ENCODE results near the gene PIN4. TPM values are rescaled to one million over a fixed set of nuclear protein-coding genes. Genes with fewer than 3 reads are reported as not detected.

PIN4 gene
- polyA plus RNA-seq, 1 of the 3 experiments (the other 2 are of a cell fraction), result 29.8 TPM

DNA sequence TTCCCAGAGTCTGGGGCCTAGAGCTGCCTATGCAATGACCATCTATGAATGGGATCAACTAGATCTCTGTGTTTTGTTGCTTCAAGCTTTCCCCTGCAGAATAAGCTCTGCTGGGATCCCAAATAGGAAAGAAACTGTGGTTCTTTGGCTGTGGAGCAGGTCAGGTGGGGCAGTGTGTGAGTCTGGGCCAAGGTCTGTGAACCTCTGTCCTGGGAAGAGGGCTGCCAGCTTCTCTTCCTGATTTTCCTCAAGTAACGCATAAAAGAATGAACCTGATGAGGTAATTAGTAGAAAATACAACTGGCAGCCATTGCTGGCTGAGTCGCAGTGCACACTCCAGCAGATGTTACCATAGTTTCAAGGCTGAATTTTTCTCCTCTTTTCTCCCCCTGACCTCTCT lies 4.6 kb upstream of the PIN4 start:
- Histone ChIP-seq H3K27me3 (ENCODE audit: insufficient read depth) (peaks cover 14% of the 10 kb centered on the region; the same call in 1 of the 2 replicates), H3K9ac (no peak overlapping the region), H2AFZ (ENCODE audit: low read depth) (no peak overlapping the region), H3K9me3 (no peaks in the 10 kb centered on the region), H3K36me3 (replicated peaks in 1 of 2; ENCODE audit: control insufficient read depth in 1 of 2, insufficient read depth in 2 of 2, low read length in 1 of 2) (no peaks in the 10 kb centered on the region), H4K20me1 (ENCODE audit: insufficient read depth) (no peaks in the 10 kb centered on the region), H3K4me2 (no peak overlapping the region), H3K79me2 (ENCODE audit: insufficient read depth) (peaks cover 4% of the 10 kb centered on the region), H3K9me2 (no peaks in the 10 kb centered on the region), H3K27ac (ENCODE audit: low read depth in 2 of 2, low read length in 1 of 2) (no peak overlapping the region), H3K4me3 (ENCODE audit: low read depth in 2 of 2, low read length in 1 of 2) (no peak overlapping the region), H3K4me1 (ENCODE audit: control insufficient read depth in 1 of 2, insufficient read depth in 2 of 2, low read depth in 1 of 2, low read length in 1 of 2) (no peaks in the 10 kb centered on the region; a peak in 2 of 4 replicates), H3F3A (replicated peaks; ENCODE audit: insufficient read depth) (no peaks in the 10 kb centered on the region)
- ChIA-PET CTCF (no interaction called here), POLR2A (no interaction called here)
- DNase-seq, result no peak
- 64% methylated on average over 2 of the region's 2 CpGs for WGBS (ENCODE audit: low lambda C conversion rate)
- no peak for TF ChIP-seq EZH2phosphoT487 (IDR thresholded peaks at IDR 0.05; ENCODE audit: borderline replicate concordance, low read depth)
- no peak for TF ChIP-seq TAF1 (IDR thresholded peaks at IDR 0.05; ENCODE audit: borderline replicate concordance, low read depth, low read length)
- TF ChIP-seq, protein P1, sequence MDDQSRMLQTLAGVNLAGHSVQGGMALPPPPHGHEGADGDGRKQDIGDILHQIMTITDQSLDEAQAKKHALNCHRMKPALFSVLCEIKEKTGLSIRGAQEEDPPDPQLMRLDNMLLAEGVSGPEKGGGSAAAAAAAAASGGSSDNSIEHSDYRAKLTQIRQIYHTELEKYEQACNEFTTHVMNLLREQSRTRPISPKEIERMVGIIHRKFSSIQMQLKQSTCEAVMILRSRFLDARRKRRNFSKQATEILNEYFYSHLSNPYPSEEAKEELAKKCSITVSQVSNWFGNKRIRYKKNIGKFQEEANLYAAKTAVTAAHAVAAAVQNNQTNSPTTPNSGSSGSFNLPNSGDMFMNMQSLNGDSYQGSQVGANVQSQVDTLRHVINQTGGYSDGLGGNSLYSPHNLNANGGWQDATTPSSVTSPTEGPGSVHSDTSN (IDR thresholded peaks at IDR 0.05), result no peak
- TF ChIP-seq ELF1 (IDR thresholded peaks at IDR 0.05), result no peak
- TF ChIP-seq, protein P2, sequence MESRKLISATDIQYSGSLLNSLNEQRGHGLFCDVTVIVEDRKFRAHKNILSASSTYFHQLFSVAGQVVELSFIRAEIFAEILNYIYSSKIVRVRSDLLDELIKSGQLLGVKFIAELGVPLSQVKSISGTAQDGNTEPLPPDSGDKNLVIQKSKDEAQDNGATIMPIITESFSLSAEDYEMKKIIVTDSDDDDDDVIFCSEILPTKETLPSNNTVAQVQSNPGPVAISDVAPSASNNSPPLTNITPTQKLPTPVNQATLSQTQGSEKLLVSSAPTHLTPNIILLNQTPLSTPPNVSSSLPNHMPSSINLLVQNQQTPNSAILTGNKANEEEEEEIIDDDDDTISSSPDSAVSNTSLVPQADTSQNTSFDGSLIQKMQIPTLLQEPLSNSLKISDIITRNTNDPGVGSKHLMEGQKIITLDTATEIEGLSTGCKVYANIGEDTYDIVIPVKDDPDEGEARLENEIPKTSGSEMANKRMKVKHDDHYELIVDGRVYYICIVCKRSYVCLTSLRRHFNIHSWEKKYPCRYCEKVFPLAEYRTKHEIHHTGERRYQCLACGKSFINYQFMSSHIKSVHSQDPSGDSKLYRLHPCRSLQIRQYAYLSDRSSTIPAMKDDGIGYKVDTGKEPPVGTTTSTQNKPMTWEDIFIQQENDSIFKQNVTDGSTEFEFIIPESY (IDR thresholded peaks at IDR 0.05; ENCODE audit: borderline replicate concordance, low read depth), result no peak
- no peak for TF ChIP-seq GABPA (IDR thresholded peaks at IDR 0.05; ENCODE audit: low read depth)

DNA sequence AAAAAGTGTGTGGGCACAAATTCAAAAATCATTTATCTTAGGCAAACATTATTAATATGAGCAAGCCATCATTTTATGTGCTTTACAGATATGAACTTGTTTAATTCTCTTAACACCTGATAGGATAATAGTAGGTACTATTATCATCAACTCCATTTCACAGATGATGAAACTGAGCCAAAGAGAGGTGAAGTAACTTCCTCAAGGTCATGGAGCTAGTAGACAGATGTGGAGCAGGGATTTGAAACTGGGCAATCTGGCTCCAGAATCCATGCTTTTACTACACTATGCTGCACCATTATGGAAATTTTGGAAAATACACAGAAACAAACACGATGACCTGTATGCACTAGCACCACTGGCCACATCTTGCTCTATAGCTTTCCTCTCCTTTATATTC lies 1.0 kb upstream of the PIN4 start:
- CTCF ChIA-PET, result interaction anchor here (0.9 to 1.7 kb wide), 3 partner anchors 56 to 158 kb away, joined by 3 to 6 read pairs (median 4); partner anchors contain the start of gene RPS4X
- Histone ChIP-seq H3K4me3 (ENCODE audit: low read depth in 2 of 2, low read length in 1 of 2) (peak overlapping the region in 1 of 2 experiments; percentile 94; a peak in 3 of 4 replicates), H3F3A (replicated peaks; ENCODE audit: insufficient read depth) (no peaks in the 10 kb centered on the region), H3K36me3 (replicated peaks in 1 of 2; ENCODE audit: control insufficient read depth in 1 of 2, insufficient read depth in 2 of 2, low read length in 1 of 2) (no peaks in the 10 kb centered on the region), H2AFZ (ENCODE audit: low read depth) (peak overlapping the region; percentile 99), H3K79me2 (ENCODE audit: insufficient read depth) (peaks cover 32% of the 10 kb centered on the region), H3K27me3 (ENCODE audit: insufficient read depth) (no peaks in the 10 kb centered on the region), H3K9ac (peak overlapping the region; percentile 97; the same call in 1 of the 2 replicates), H4K20me1 (ENCODE audit: insufficient read depth) (no peaks in the 10 kb centered on the region), H3K4me2 (peak overlapping the region; percentile 80; the same call in 1 of the 2 replicates), H3K4me1 (ENCODE audit: control insufficient read depth in 1 of 2, insufficient read depth in 2 of 2, low read depth in 1 of 2, low read length in 1 of 2) (peaks cover 2 to 10% of the 10 kb centered on the region in 2 experiments; a peak in 2 of 4 replicates), H3K27ac (ENCODE audit: low read depth in 2 of 2, low read length in 1 of 2) (peak overlapping the region; percentile 76 to 99), H3K9me3 (no peaks in the 10 kb centered on the region), H3K9me2 (no peaks in the 10 kb centered on the region)
- peak; percentile 19 for DNase-seq
- POLR2A ChIA-PET, result interaction anchor here (0.9 to 2.3 kb wide), 7 partner anchors 8 to 107 kb away, joined by 3 to 24 read pairs (median 5); partner anchors contain the start of genes ERCC6L, RPS4X and RTL5
- 22% methylated on average over 1 of the region's 1 CpG for whole genome bisulfite sequencing (ENCODE audit: low lambda C conversion rate)
- TF ChIP-seq RXRA (IDR thresholded peaks at IDR 0.05; ENCODE audit: borderline replicate concordance, low read depth), result no peak
- TF ChIP-seq TCF12 (IDR thresholded peaks at IDR 0.05), result no peak
- TF ChIP-seq, protein P2 (IDR thresholded peaks at IDR 0.05; ENCODE audit: borderline replicate concordance, low read depth), result no peak
- TF ChIP-seq FOSL2 (IDR thresholded peaks at IDR 0.05; ENCODE audit: borderline replicate concordance, low read depth), result no peak
- TF ChIP-seq TAF1 (IDR thresholded peaks at IDR 0.05; ENCODE audit: borderline replicate concordance, low read depth, low read length), result no peak
- TF ChIP-seq RAD21 (IDR thresholded peaks at IDR 0.05; ENCODE audit: low read length), result no peak
- TF ChIP-seq FOXJ3 (CRISPR knock-in tag; IDR thresholded peaks at IDR 0.05), result no peak
- no peak for TF ChIP-seq FOXM1 (IDR thresholded peaks at IDR 0.05; ENCODE audit: low read depth)
- TF ChIP-seq, protein P3, sequence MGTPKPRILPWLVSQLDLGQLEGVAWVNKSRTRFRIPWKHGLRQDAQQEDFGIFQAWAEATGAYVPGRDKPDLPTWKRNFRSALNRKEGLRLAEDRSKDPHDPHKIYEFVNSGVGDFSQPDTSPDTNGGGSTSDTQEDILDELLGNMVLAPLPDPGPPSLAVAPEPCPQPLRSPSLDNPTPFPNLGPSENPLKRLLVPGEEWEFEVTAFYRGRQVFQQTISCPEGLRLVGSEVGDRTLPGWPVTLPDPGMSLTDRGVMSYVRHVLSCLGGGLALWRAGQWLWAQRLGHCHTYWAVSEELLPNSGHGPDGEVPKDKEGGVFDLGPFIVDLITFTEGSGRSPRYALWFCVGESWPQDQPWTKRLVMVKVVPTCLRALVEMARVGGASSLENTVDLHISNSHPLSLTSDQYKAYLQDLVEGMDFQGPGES (IDR thresholded peaks at IDR 0.05; ENCODE audit: low read depth, low read length), result no peak
- no peak for TF ChIP-seq YY1 (IDR thresholded peaks at IDR 0.05; ENCODE audit: low read depth)
- TF ChIP-seq GABPA (IDR thresholded peaks at IDR 0.05; ENCODE audit: low read depth), result no peak
- TF ChIP-seq SIN3A (IDR thresholded peaks at IDR 0.05; ENCODE audit: borderline replicate concordance, low read depth, low read length), result no peak
- no peak for TF ChIP-seq MEF2A (IDR thresholded peaks at IDR 0.05; ENCODE audit: borderline replicate concordance, low read depth)
- no peak for TF ChIP-seq POLR2AphosphoS5 (IDR thresholded peaks at IDR 0.05; ENCODE audit: low read depth, low read length)
- no peak for TF ChIP-seq SMC3 (IDR thresholded peaks at IDR 0.05; ENCODE audit: low read depth, low read length)
- TF ChIP-seq, protein P1 (IDR thresholded peaks at IDR 0.05), result no peak
